NT2/D1 (cell line): Measurements from ENCODE around the gene AIRE.
A peak's percentile ranks its signal among the peaks of the same experiment; 100 is the strongest.

ENCODE experiments used
- DNase-seq: peaks from one replicate; pipeline ENCODE4 v3.0.0-alpha.2; 2011; ENCODE audit warnings: low read depth, low spot score
- H3K27me3 ChIP-seq: 2 replicates; pipeline ENCODE4 v1.6.0; 2011; ENCODE audit warnings: mild to moderate bottlenecking; ENCODE audit not compliant: insufficient read length, insufficient read depth
- H3K36me3 ChIP-seq: 2 replicates; pipeline ENCODE4 v1.6.1; 2011; ENCODE audit warnings: mild to moderate bottlenecking, low read length, mixed read lengths; ENCODE audit not compliant: insufficient read depth, insufficient read length
- H3K4me1 ChIP-seq: 2 replicates; pipeline ENCODE4 v1.5.1; 2011; ENCODE audit not compliant: insufficient read depth, insufficient read length
- H3K4me3 ChIP-seq: 2 replicates; pipeline ENCODE4 v1.5.1; 2011; ENCODE audit warnings: low read depth; ENCODE audit not compliant: insufficient read length
- H3K9ac ChIP-seq: 2 replicates; pipeline ENCODE4 v1.6.0; 2011; ENCODE audit warnings: low read depth; ENCODE audit not compliant: insufficient read length
- H3K9me3 ChIP-seq: 2 replicates; pipeline ENCODE4 v1.5.1; 2011; ENCODE audit warnings: mild to moderate bottlenecking, low read length; ENCODE audit not compliant: insufficient read depth
- SUZ12 ChIP-seq: IDR thresholded peaks from 2 replicates; pipeline ENCODE4 v1.6.1; 2011; ENCODE audit not compliant: insufficient read length, insufficient read depth; ENCODE audit errors: extremely low read depth
- YY1 ChIP-seq: IDR thresholded peaks from 2 replicates; pipeline ENCODE4 v1.6.1; 2011; ENCODE audit not compliant: insufficient read length, insufficient read depth
- ZNF274 ChIP-seq: IDR thresholded peaks from 2 replicates; pipeline ENCODE4 v1.6.1; 2011; ENCODE audit warnings: mild to moderate bottlenecking, low read depth, low read length

AIRE gene

DNA sequence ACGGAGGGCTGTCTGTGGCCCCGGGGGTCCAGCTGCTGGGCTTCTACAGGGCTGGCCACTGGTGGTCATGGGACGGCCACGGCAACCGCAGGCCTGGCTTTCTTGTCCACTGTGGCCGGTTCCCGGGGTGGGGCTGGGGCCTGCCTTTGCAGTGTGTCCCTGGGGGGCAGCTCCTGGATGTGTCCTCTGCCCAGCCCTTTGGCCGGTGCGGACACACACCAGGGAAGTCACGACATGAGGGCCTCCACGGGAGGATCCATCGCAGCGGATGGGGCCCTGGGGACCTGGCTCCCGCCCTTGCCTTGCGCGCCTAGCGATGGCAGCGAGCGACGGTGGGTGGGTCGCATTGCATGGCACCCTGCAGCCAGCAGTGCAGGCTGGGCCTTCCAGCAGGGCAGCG, 32.2 kb downstream of the AIRE start:
- Histone ChIP-seq H3K9ac (no peak overlapping the region), H3K9me3 (no peaks in the 10 kb centered on the region), H3K36me3 (peaks cover 96% of the 10 kb centered on the region), H3K27me3 (no peaks in the 10 kb centered on the region), H3K4me1 (peaks cover 4% of the 10 kb centered on the region), H3K4me3 (no peak overlapping the region)
- DNase-seq: no peak
- TF ChIP-seq YY1: no peak
- TF ChIP-seq ZNF274: no peak
- no peak for TF ChIP-seq SUZ12

DNA sequence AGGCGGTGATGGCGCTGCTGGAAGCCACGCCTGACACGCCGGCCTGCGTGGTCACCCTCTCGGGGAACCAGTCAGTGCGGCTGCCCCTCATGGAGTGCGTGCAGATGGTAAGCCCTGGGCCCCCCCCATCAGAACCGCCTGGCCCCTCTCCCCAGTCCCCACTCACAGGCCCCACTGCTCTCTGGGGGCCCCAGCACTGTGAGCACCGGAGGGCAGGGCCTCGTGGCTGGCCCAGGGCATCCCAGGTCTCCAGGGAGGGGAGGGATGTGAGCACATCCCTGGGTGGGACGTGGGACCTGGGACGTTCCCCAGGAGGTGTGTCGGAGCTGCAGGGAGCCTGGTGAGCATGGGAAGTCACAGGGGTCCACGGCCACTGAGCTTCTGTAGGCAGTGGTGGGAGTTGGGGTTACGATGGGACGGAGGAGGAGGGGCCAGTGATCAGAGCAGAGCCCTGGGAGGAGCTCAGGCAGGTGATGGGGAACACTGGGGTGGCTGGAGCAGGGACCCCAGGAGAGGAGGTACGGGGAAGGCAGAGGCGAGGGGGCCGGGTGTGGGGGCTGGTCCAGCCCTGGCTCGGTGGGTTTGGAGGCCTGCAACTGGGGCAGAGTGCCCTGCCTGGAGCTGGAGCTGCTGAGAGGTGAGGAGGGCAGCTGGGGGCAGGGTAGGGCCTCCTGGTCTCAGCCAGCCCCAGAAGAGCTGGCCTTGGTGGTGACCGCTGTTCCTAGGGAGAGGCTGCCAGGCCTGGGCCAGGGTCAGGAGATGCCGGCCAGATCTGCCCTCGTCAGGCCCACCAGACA, 33.0 kb downstream of the AIRE start:
- no peaks in the 10 kb centered on the region for H3K27me3 ChIP-seq
- H3K4me1 ChIP-seq: peaks cover 4% of the 10 kb centered on the region
- H3K9me3 ChIP-seq: no peaks in the 10 kb centered on the region
- DNase-seq: no peak
- no peak overlapping the region for H3K9ac ChIP-seq
- peaks cover 96% of the 10 kb centered on the region for H3K36me3 ChIP-seq
- TF ChIP-seq SUZ12: no peak
- TF ChIP-seq ZNF274: no peak
- no peak for TF ChIP-seq YY1
- H3K4me3 ChIP-seq: no peak overlapping the region

GRCh38 chr21:44319407-44320065, 33.9 kb downstream of the AIRE start:
- H3K27me3 ChIP-seq: no peaks in the 10 kb centered on the region
- H3K4me3 ChIP-seq: no peak overlapping the region
- H3K36me3 ChIP-seq: peaks cover 97% of the 10 kb centered on the region
- no peaks in the 10 kb centered on the region for H3K9me3 ChIP-seq
- H3K4me1 ChIP-seq: peaks cover 4% of the 10 kb centered on the region
- DNase-seq: no peak
- TF ChIP-seq SUZ12 (no peak), ZNF274 (no peak), YY1 (no peak)
- peak overlapping the region; percentile 9 for H3K9ac ChIP-seq

- DNase-seq: no peak
- Histone ChIP-seq H3K27me3 (no peaks in the 10 kb centered on the region), H3K4me3 (no peak overlapping the region), H3K4me1 (peaks cover 4% of the 10 kb centered on the region), H3K9me3 (no peaks in the 10 kb centered on the region), H3K9ac (no peak overlapping the region), H3K36me3 (peaks cover 97% of the 10 kb centered on the region)
- TF ChIP-seq SUZ12 (no peak), ZNF274 (no peak), YY1 (no peak)
Observed at GRCh38 chr21:44320847-44321246, 35.2 kb downstream of the AIRE start.

DNA sequence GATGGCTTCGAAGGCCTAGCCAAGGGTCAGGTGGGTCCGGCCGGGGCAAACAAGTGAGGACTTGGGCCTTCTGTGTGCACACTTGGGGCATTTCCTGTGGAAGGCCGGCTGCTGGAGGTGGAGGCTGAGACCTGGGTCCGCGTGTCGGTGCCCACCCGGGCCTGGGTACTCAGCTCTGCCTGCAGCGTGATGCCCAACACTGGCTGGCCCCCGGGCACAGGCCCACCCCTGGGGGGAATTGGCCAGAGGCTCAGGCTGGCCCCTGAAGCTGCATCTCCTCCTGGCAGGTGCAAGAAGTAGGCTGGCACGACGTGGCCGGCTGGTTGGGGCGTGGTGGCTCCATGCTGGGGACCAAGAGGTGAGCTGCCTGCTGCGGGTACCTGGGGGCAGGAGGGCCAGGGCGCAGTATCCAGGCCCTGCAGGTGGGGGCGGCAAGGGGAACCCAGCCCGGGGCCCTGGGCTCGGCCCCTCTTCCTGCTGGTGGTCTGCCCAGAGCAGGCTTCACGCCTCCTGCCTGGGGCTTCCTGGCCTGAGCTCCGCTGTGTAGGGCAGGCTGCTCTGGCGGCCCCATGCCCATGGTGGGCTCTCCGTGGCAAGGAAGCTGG, 36.3 kb downstream of the AIRE start:
- no peaks in the 10 kb centered on the region for H3K27me3 ChIP-seq
- no peaks in the 10 kb centered on the region for H3K9me3 ChIP-seq
- DNase-seq: no peak
- peaks cover 96% of the 10 kb centered on the region for H3K36me3 ChIP-seq
- no peak for TF ChIP-seq SUZ12
- no peak for TF ChIP-seq YY1
- no peak for TF ChIP-seq ZNF274
- H3K4me3 ChIP-seq: no peak overlapping the region
- peaks cover 4% of the 10 kb centered on the region for H3K4me1 ChIP-seq
- no peak overlapping the region for H3K9ac ChIP-seq

GRCh38 chr21:44322621-44323325, 37.1 kb downstream of the AIRE start:
- TF ChIP-seq SUZ12: no peak
- TF ChIP-seq ZNF274: no peak
- no peak for TF ChIP-seq YY1
- Histone ChIP-seq H3K27me3 (no peaks in the 10 kb centered on the region), H3K36me3 (peaks cover 96% of the 10 kb centered on the region)

DNA sequence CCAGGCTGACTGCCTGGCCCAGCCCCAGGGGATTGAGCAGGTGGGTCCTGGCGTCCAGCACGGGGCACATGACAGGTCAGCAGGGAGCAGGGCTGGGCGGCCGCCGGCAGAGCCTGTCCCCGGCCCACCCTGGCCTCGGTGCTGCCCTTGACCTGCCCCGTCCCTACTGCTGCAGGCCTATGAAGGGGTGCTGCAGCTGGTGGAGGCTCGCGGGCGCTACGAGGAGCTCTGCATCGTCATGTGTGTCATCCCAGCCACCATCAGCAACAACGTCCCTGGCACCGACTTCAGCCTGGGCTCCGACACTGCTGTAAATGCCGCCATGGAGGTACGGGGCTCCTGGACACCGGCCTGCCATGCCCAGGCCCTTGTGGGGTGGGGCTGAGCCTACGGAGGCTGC, 37.9 kb downstream of the AIRE start:
- TF ChIP-seq YY1: no peak
- TF ChIP-seq ZNF274: no peak
- TF ChIP-seq SUZ12: no peak
- Histone ChIP-seq H3K27me3 (no peaks in the 10 kb centered on the region), H3K9me3 (no peaks in the 10 kb centered on the region), H3K9ac (no peak overlapping the region), H3K4me1 (peaks cover 4% of the 10 kb centered on the region), H3K4me3 (no peak overlapping the region), H3K36me3 (peaks cover 95% of the 10 kb centered on the region)
- DNase-seq: no peak

More at GRCh38 chr21:44322621-44323325, 37.1 kb downstream of the AIRE start:
- no peak overlapping the region for H3K9ac ChIP-seq
- no peak overlapping the region for H3K4me3 ChIP-seq
- H3K4me1 ChIP-seq: peaks cover 4% of the 10 kb centered on the region
- DNase-seq: no peak
- no peaks in the 10 kb centered on the region for H3K9me3 ChIP-seq
